Dorsolateral prefrontal cortex (tissue), 118 donors: ENCODE measurements around the gene RASSF7. TPM values are rescaled to one million over a fixed set of nuclear protein-coding genes. Genes with fewer than 3 reads are reported as not detected.

ENCODE experiments used
- microRNA-seq, 43 experiments: library from miRNA; unstranded; fragments of <30 nt; microRNA quantifications; one replicate each; pipeline ENCODE4 v1.2.0, GENCODE V29; 2022
- total RNA-seq, 120 experiments: library from RNA; stranded (reverse); gene quantifications; one replicate each; pipeline versions ENCODE4 v1.2.3 to v1.2.4, GENCODE V29; 2022

The RASSF7 gene
- total RNA-seq, 120 experiments from 2014 or later, result 4.1 to 15.0 (median 8.8) TPM

Small RNA genes lying within 50 kb of the gene (microRNA-seq; reads per million reads assigned to microRNA genes)
- gene MIR210, result 57.9 to 443 (median 214) reads per million in 43 experiments

Other genes starting within 250 kb of the RASSF7 start
- 100 to 1,000 TPM in 23 of 120 experiments, 10 to 100 TPM in 97; 19.2 to 217 (median 70.2) TPM for gene IFITM1, start 246.9 kb upstream of the RASSF7 start, total RNA-seq
- 100 to 1,000 TPM in 115 of 120 experiments, 10 to 100 TPM in 5; 78.3 to 905 (median 216) TPM for gene IFITM3, start 240.1 kb upstream of the RASSF7 start, total RNA-seq
- gene B4GALNT4, start 191.5 kb upstream of the RASSF7 start, total RNA-seq, result 100 to 1,000 TPM in 116 of 120 experiments, 10 to 100 TPM in 4; 81.4 to 330 (median 132) TPM
- 1 to 10 TPM in 96 of 120 experiments, under 1 TPM in 22, not detected in 2; 0.29 to 5.2 (median 1.7) TPM for gene PKP3, start 166.8 kb upstream of the RASSF7 start, total RNA-seq
- gene SIGIRR, start 146.0 kb upstream of the RASSF7 start, total RNA-seq, result 10 to 100 TPM; 13.7 to 52.3 (median 29.2) TPM
- gene ANO9, start 119.0 kb upstream of the RASSF7 start, total RNA-seq, result under 1 TPM in 21 of 120 experiments, not detected in 99; 0.08 to 0.70 (median 0.20) TPM
- 10 to 100 TPM; 32.5 to 82.7 (median 53.2) TPM for gene PTDSS2, start 110.7 kb upstream of the RASSF7 start, total RNA-seq
- gene RNH1, start 53.7 kb upstream of the RASSF7 start, total RNA-seq, result 100 to 1,000 TPM in 68 of 120 experiments, 10 to 100 TPM in 52; 67.4 to 242 (median 102) TPM
- 100 to 1,000 TPM in 19 of 120 experiments, 10 to 100 TPM in 101; 50.7 to 122 (median 86.8) TPM for gene HRAS, start 25.4 kb upstream of the RASSF7 start, total RNA-seq
- 1 to 10 TPM; 1.5 to 6.7 (median 3.8) TPM for gene LRRC56, start 23.4 kb upstream of the RASSF7 start, total RNA-seq
- gene LMNTD2, start 232 bp upstream of the RASSF7 start, total RNA-seq, result 1 to 10 TPM in 17 of 120 experiments, under 1 TPM in 67, not detected in 36; 0.20 to 2.8 (median 0.70) TPM
- 10 to 100 TPM; 24.7 to 43.4 (median 32.3) TPM for gene PHRF1, start 15.5 kb downstream of the RASSF7 start, total RNA-seq
- 10 to 100 TPM in 62 of 120 experiments, 1 to 10 TPM in 58; 3.7 to 42.0 (median 10.2) TPM for gene IRF7, start 55.0 kb downstream of the RASSF7 start, total RNA-seq
- not detected for gene CDHR5, start 64.0 kb downstream of the RASSF7 start, total RNA-seq
- 1 to 10 TPM in 2 of 120 experiments, not detected in 118; 1.6 to 3.1 TPM for gene SCT, start 66.2 kb downstream of the RASSF7 start, total RNA-seq
- 1 to 10 TPM in 111 of 120 experiments, under 1 TPM in 7, not detected in 2; 0.55 to 8.4 (median 3.0) TPM for gene DRD4, start 76.3 kb downstream of the RASSF7 start, total RNA-seq
- gene DEAF1, start 134.3 kb downstream of the RASSF7 start, total RNA-seq, result 100 to 1,000 TPM in 119 of 120 experiments, 10 to 100 TPM in 1; 72.0 to 250 (median 144) TPM
- 10 to 100 TPM; 14.5 to 48.6 (median 27.2) TPM for gene TMEM80, start 134.8 kb downstream of the RASSF7 start, total RNA-seq
- gene EPS8L2, start 145.3 kb downstream of the RASSF7 start, total RNA-seq, result 10 to 100 TPM; 10.3 to 57.6 (median 18.1) TPM
- 100 to 1,000 TPM in 96 of 120 experiments, 10 to 100 TPM in 24; 58.9 to 258 (median 114) TPM for gene TALDO1, start 186.5 kb downstream of the RASSF7 start, total RNA-seq
- 100 to 1,000 TPM in 50 of 120 experiments, 10 to 100 TPM in 70; 70.3 to 151 (median 96.8) TPM for gene GATD1, start 216.5 kb downstream of the RASSF7 start, total RNA-seq
- gene CEND1, start 229.1 kb downstream of the RASSF7 start, total RNA-seq, result 100 to 1,000 TPM in 118 of 120 experiments, 10 to 100 TPM in 2; 70.6 to 312 (median 201) TPM
- 100 to 1,000 TPM in 101 of 120 experiments, 10 to 100 TPM in 19; 48.1 to 186 (median 122) TPM for gene SLC25A22, start 237.3 kb downstream of the RASSF7 start, total RNA-seq
- gene PIDD1, start 244.3 kb downstream of the RASSF7 start, total RNA-seq, result 10 to 100 TPM; 15.0 to 65.5 (median 27.2) TPM
- gene RPLP2, start 249.0 kb downstream of the RASSF7 start, total RNA-seq, result 100 to 1,000 TPM; 332 to 619 (median 470) TPM